ENCODE results near the gene C1QL1. TPM values are rescaled to one million over a fixed set of nuclear protein-coding genes. Genes with fewer than 3 reads are reported as not detected.

Gene C1QL1
- polyA plus RNA-seq, 1 donor (not counting 4 experiments of a cell fraction or from before 2014, with no cell fraction given): 0.04 TPM

DNA sequence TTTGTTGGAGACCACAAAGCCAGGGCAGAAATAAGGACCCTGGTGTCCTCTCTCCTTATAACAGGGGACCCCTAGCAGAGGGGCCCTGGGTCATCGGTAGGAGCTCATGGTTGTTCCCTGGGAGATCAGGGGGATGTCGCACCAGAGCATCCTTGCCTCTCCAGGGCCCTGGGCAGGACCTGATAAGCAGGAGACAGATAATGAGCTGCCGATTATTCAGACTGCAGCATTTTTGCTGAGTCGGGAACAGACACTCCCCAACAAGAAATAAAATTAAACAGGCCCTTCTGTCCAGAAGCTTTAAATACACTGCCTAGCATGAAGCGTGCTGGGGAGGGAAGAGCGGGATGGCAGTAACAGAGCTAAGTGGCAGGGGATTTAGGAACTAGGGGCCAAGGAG is 37.4 kb downstream of the C1QL1 start:
- H3K27me3 ChIP-seq (ENCODE audit: control insufficient read depth, extremely low read depth, insufficient read depth, low read length): no peaks in the 10 kb centered on the region
- dilution Hi-C loops (cut with MboI; ENCODE audit: extremely low pct_ligation_motif_present, low sequenced_read_pairs): no loop called here
- no peak overlapping the region for H3K4me3 ChIP-seq (ENCODE audit: control insufficient read depth in 2 of 3, extremely low read depth in 1 of 3, insufficient read depth in 2 of 3, low read depth in 1 of 3, low read length in 3 of 3)
- H3K36me3 ChIP-seq (ENCODE audit: control insufficient read depth in 2 of 2, extremely low read depth in 1 of 2, insufficient read depth in 2 of 2, low read length in 2 of 2): peaks cover 2 to 71% of the 10 kb centered on the region in 2 experiments
- H3K9me1 ChIP-seq (ENCODE audit: control insufficient read depth, extremely low read depth, insufficient read depth, low read length): no peaks in the 10 kb centered on the region
- H3K9me3 ChIP-seq (ENCODE audit: control insufficient read depth, low read depth, low read length): no peaks in the 10 kb centered on the region
- peaks cover under 1% of the 10 kb centered on the region for H3K79me2 ChIP-seq (ENCODE audit: control insufficient read depth, insufficient read depth, low read length)
- H2AFZ ChIP-seq (ENCODE audit: control insufficient read depth, low read length): no peak overlapping the region
- FAIRE-seq (no peak), DNase-seq (ENCODE audit: low read depth, low spot score) (no peak)
- no peaks in the 10 kb centered on the region for H4K20me1 ChIP-seq (ENCODE audit: control insufficient read depth, extremely low read depth, insufficient read depth, low read length)
- no peaks in the 10 kb centered on the region for H3K4me1 ChIP-seq (ENCODE audit: control insufficient read depth, extremely low read depth, insufficient read depth, low read length)
- TF ChIP-seq CTCF (optimal IDR thresholded peaks at IDR 0.05 in 1 of 3, IDR thresholded peaks at IDR 0.05 in 1 of 3, conservative IDR thresholded peaks at IDR 0.05 in 1 of 3; ENCODE audit: extremely low read depth in 1 of 3, insufficient read depth in 2 of 3, low read length in 3 of 3) (no peak), EZH2 (IDR thresholded peaks at IDR 0.05; ENCODE audit: low read length) (no peak)
- H3K4me2 ChIP-seq (ENCODE audit: control insufficient read depth, extremely low read depth, insufficient read depth, low read depth, low read length): no peak overlapping the region
- no peak overlapping the region for H3K27ac ChIP-seq (ENCODE audit: control insufficient read depth, insufficient read depth, low read length)
- H3K9ac ChIP-seq (ENCODE audit: control insufficient read depth, extremely low read depth, insufficient read depth, low read length): no peak overlapping the region

DNA sequence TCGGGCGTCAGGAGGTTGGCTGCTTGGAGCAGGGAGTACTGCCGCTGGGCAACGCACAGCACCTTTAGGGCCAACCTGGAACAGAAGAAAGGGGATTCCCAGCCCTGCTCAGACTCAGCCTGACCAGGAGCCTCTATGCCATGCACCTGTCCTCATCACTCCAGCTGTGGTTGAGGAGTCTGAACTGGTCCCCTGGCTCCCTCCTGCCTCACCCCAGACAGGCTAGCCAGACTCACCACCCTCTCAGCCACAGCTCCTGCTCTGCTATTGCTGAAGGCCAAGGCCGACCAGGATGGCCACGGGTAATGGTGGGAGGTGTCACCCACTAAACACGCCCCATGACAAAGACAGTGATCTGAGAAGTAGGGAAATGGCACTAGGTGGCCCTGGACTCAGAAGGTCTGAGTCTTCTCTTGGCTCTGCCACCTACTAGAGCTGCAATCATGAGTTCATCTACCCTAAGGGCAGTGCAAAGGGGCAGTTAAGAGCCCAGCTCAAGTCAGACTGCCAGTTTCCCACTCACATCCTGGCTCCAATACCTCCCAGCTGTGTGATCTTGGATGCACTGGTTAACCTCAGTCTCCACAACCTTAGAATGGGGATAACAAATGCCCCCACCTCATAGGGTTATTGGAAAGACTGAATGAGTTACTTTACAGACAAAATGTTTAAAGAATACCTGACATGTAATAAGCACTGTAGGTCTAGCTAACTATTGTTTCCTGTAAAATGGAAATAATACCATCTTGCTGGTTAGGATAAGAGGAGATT is 39.0 kb downstream of the C1QL1 start:
- FAIRE-seq (no peak), DNase-seq (ENCODE audit: low read depth, low spot score) (no peak)
- no peaks in the 10 kb centered on the region for H3K79me2 ChIP-seq (ENCODE audit: control insufficient read depth, insufficient read depth, low read length)
- no peak overlapping the region for H3K4me3 ChIP-seq (ENCODE audit: control insufficient read depth in 2 of 3, extremely low read depth in 1 of 3, insufficient read depth in 2 of 3, low read depth in 1 of 3, low read length in 3 of 3)
- H2AFZ ChIP-seq (ENCODE audit: control insufficient read depth, low read length): no peak overlapping the region
- no peak overlapping the region for H3K4me2 ChIP-seq (ENCODE audit: control insufficient read depth, extremely low read depth, insufficient read depth, low read depth, low read length)
- H3K27ac ChIP-seq (ENCODE audit: control insufficient read depth, insufficient read depth, low read length): no peak overlapping the region
- H3K4me1 ChIP-seq (ENCODE audit: control insufficient read depth, extremely low read depth, insufficient read depth, low read length): no peaks in the 10 kb centered on the region
- no peak overlapping the region for H3K9ac ChIP-seq (ENCODE audit: control insufficient read depth, extremely low read depth, insufficient read depth, low read length)
- H4K20me1 ChIP-seq (ENCODE audit: control insufficient read depth, extremely low read depth, insufficient read depth, low read length): no peaks in the 10 kb centered on the region
- no peaks in the 10 kb centered on the region for H3K9me3 ChIP-seq (ENCODE audit: control insufficient read depth, low read depth, low read length)
- H3K27me3 ChIP-seq (ENCODE audit: control insufficient read depth, extremely low read depth, insufficient read depth, low read length): no peaks in the 10 kb centered on the region
- TF ChIP-seq CTCF (optimal IDR thresholded peaks at IDR 0.05 in 1 of 3, IDR thresholded peaks at IDR 0.05 in 1 of 3, conservative IDR thresholded peaks at IDR 0.05 in 1 of 3; ENCODE audit: extremely low read depth in 1 of 3, insufficient read depth in 2 of 3, low read length in 3 of 3) (no peak), EZH2 (IDR thresholded peaks at IDR 0.05; ENCODE audit: low read length) (no peak)
- H3K36me3 ChIP-seq (ENCODE audit: control insufficient read depth in 2 of 2, extremely low read depth in 1 of 2, insufficient read depth in 2 of 2, low read length in 2 of 2): peaks cover 2 to 70% of the 10 kb centered on the region in 2 experiments
- dilution Hi-C loops (cut with MboI; ENCODE audit: extremely low pct_ligation_motif_present, low sequenced_read_pairs): no loop called here
- no peaks in the 10 kb centered on the region for H3K9me1 ChIP-seq (ENCODE audit: control insufficient read depth, extremely low read depth, insufficient read depth, low read length)
